Measurements from ENCODE around the gene SMURF1.
"Not testable (repeated sequence)": the region's sequence is repeated elsewhere in the genome, so short reads cannot be mapped to it uniquely, and the experiment has no call there.

Gene SMURF1

DNA sequence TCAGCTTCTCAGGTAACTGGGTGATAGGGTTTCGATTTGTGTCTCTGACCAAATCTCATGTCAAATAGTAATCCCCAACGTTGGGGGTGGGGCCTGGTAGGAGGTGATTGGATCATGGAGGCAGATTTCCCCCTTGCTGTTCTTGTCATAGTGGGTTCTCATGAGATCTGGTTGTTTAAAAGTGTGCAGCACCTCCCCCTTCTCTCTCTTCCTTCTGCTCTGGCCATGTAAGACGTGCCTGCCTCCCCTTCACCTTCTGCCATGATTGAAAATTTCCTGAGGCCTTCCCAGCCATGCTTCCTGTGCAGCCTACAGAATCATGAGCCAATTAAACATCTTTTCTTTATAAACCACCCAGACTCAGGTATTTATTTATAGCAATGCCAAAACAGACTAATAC, 21.9 kb upstream of the SMURF1 start:
- H3K36me3 Mint-ChIP-seq (ENCODE audit: low read depth): no peaks in the 10 kb centered on the region
- peaks cover 1% of the 10 kb centered on the region for H3K27me3 Mint-ChIP-seq
- intact Hi-C loops (cut with micrococcal nuclease): no loop called here
- no peak overlapping the region for H3K27ac Mint-ChIP-seq
- H3K4me1 Mint-ChIP-seq (ENCODE audit: low read depth): peaks cover 5% of the 10 kb centered on the region
- no peak overlapping the region for H3K4me3 Mint-ChIP-seq
- no peaks in the 10 kb centered on the region for H3K9me3 Mint-ChIP-seq

DNA sequence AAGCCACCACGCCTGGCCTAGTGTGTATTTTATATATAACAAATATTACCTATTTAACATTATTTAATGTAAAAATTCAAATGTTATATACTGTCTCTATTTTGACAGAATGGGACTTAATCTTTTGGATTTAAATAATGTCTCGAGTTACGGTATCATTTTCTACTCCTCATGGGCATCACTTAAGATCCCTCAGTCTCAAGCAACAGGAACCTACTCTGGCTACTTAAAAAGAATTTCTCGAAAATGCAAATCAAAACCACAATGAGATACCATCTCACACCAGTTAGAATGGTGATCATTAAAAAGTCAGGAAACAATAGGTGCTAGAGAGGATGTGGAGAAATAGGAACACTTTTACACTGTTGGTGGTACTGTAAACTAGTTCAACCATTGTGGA, 19.8 kb upstream of the SMURF1 start:
- H3K4me1 Mint-ChIP-seq (ENCODE audit: low read depth); H3K9me3 Mint-ChIP-seq; H3K27ac Mint-ChIP-seq; H3K36me3 Mint-ChIP-seq (ENCODE audit: low read depth); intact Hi-C loops (cut with micrococcal nuclease); H3K4me3 Mint-ChIP-seq; H3K27me3 Mint-ChIP-seq: not testable (repeated sequence)

DNA sequence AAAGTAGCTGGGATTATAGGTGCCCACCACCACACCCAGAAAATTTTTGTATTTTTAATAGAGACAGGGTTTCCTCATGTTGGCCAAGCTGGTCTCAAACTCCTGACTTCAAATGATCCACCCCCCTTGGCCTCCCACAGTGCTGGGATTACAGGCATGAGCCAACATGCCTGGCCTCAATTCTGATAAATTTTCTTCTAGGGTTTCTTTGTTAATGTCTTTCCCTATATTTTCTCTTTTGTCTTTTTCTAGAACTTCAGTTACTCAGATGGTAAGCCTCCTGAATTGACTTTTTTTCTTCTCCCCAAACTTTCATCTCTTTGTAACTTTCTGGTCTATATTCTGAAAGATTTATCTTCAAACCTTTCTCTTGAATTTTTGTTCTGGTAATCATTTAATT, 12.7 kb upstream of the SMURF1 start:
- H3K27me3 Mint-ChIP-seq: peaks cover 2% of the 10 kb centered on the region
- H3K4me1 Mint-ChIP-seq (ENCODE audit: low read depth): peaks cover 19% of the 10 kb centered on the region
- H3K9me3 Mint-ChIP-seq: no peaks in the 10 kb centered on the region
- no peaks in the 10 kb centered on the region for H3K36me3 Mint-ChIP-seq (ENCODE audit: low read depth)
- H3K4me3 Mint-ChIP-seq: no peak overlapping the region
- H3K27ac Mint-ChIP-seq: no peak overlapping the region
- intact Hi-C loops (cut with micrococcal nuclease): no loop called here

DNA sequence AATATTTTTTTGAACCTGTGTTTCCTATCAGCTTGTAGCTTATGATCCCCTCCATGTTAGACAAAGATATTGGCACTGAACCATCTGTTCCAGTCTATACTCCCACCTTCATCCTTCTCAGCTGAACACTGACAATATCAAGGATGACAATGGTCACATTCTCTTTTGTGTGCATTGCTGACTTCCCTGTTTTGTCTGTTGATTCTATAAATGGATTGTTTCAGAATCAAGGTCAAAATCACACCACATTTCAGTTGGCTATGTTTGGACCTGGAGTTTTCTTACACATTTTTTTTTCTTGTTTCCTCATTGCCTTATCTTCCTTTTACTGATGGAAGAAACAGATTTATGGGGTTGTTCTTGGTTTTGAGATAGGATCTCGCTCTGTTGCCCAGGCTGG, 11.3 kb upstream of the SMURF1 start:
- intact Hi-C loops (cut with micrococcal nuclease): no loop called here
- H3K36me3 Mint-ChIP-seq (ENCODE audit: low read depth): no peaks in the 10 kb centered on the region
- H3K27ac Mint-ChIP-seq: peak overlapping the region; percentile 65
- H3K4me3 Mint-ChIP-seq: no peak overlapping the region
- H3K27me3 Mint-ChIP-seq: peaks cover under 1% of the 10 kb centered on the region
- H3K4me1 Mint-ChIP-seq (ENCODE audit: low read depth): peaks cover 14% of the 10 kb centered on the region
- no peaks in the 10 kb centered on the region for H3K9me3 Mint-ChIP-seq

DNA sequence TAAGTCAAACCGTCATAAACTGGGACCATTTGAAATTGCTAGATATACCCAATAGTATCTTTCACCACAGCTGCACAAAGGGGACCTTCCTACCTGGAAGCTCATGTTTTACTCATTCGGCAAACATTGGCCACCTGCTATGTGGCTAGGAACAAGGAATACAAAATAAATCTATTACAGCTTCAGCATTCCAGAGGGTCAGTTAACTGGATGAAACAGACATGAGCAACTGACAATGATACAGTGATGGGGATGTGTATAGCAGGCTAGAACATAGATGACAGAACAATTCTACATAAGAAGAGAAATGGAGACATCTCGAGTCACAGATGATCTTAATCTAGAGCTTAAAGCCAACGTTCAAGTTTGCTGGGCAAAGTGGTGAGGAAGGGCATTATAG, 3.1 kb upstream of the SMURF1 start:
- Mint-ChIP-seq H3K4me3 (no peak overlapping the region), H3K27ac (no peak overlapping the region), H3K4me1 (ENCODE audit: low read depth) (peaks cover 18% of the 10 kb centered on the region), H3K9me3 (no peaks in the 10 kb centered on the region), H3K36me3 (ENCODE audit: low read depth) (peaks cover 5% of the 10 kb centered on the region), H3K27me3 (no peaks in the 10 kb centered on the region)
- intact Hi-C loops (cut with micrococcal nuclease): no loop called here

DNA sequence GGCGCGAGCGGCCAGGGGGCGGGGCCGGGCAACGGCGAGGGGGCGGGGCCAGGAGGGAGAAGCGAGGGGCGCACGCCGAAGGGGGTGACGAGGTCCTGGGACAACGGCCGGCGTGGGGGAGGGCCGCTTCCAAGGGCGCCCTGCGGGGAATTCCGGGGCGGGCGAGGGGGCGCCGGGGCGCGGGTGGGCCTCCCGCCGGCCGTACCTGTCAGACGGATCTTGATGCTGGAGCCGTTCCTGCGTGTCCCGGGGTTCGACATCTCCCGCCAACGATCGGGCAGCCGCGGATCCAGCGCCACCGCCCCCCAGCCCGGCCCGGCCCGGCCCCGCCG, 421 bp downstream of the SMURF1 start:
- Mint-ChIP-seq H3K9me3 (no peaks in the 10 kb centered on the region), H3K27me3 (no peaks in the 10 kb centered on the region), H3K4me3 (peak overlapping the region; percentile 76), H3K36me3 (ENCODE audit: low read depth) (peaks cover 18% of the 10 kb centered on the region), H3K27ac (peak overlapping the region; percentile 77), H3K4me1 (ENCODE audit: low read depth) (peaks cover 46% of the 10 kb centered on the region)
- intact Hi-C loops (cut with micrococcal nuclease): no loop called here

DNA sequence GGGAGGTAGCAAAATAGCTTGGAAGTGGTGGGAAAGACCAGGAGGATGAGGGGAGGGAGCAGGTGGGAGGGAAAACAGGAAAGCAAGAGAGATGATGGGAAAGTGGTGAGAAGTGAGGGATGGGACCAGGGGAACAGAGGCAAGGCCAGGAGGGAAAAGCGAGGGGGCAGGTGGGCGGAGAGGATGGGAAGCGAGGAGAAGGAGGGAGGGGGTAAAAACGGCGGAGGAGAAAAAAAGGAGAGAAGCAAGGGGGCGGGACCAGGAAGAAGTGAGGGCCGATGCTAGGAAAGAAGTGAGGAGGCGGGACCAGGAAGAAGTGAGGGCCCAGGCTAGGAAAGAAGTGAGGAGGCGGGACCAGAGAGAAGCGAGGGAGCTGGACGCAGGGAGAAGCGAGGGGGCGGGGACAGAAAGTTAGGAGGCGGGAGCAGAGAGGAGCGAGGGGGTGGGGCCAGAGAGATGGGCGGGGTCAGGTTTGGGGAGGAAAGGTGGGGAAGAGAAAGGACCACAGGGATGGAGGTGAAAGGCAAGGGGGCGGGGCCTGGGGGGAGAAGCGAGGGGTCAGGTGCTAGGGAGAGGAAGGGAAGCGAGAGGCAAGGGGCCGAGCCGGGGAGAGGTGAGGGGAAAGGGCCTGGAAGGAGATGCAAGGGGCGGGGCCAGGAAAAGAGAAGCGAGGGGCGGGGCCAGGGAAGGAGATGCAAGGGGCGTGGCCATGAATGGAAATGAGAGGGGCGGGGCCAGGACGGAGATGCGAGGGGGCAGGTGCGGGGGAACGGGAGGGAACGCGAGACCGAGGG, 984 bp downstream of the SMURF1 start:
- peak overlapping the region; percentile 77 for H3K27ac Mint-ChIP-seq
- intact Hi-C loops (cut with micrococcal nuclease): no loop called here
- H3K9me3 Mint-ChIP-seq: no peaks in the 10 kb centered on the region
- peaks cover 49% of the 10 kb centered on the region for H3K4me1 Mint-ChIP-seq (ENCODE audit: low read depth)
- H3K27me3 Mint-ChIP-seq: no peaks in the 10 kb centered on the region
- H3K4me3 Mint-ChIP-seq: peak overlapping the region; percentile 76
- peaks cover 18% of the 10 kb centered on the region for H3K36me3 Mint-ChIP-seq (ENCODE audit: low read depth)

DNA sequence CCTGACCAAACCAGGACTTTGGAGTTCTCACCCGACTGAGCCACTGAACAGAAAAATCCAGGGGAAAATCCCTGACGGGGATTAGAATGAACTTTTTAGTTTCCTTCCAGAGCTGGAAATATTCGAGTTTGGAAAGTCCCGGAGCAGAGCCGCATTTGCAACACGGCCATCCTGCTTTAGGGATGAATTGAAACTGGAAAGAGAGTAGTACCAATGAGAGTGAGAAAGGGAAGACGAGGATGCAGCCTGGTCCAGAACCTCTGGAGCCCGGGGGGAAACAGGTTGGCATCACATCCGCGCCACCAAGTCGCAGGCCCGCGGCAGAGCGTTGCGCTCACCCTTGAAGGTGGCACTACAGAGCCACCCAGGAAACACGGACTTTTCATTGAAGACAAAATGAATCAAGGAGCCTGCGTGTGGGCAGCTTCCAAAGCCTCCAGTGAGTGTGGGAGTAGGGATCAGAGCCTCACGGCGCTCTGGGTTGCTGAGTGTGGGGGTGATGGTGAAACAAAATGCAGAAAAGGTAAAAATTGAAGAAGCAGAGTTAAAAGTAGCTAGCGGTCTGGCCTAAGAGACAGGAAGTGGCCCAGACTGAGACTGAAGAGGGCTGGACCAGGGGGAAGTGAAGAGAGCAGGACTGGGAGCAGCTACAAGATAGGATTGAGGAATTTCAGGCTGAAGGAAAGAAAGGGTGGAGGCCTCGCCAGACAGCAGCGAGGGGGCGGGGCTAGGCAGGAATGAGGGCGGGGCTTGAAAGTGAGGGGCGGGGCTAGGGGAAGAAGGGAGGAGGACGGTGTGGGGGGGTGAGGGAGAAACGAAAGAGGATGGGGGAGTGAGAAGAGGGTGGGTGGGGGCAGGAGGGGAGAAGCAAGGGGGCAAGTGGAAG, 1.8 kb downstream of the SMURF1 start:
- Mint-ChIP-seq H3K4me1 (ENCODE audit: low read depth) (peaks cover 49% of the 10 kb centered on the region), H3K27ac (peak overlapping the region; percentile 77), H3K36me3 (ENCODE audit: low read depth) (peaks cover 18% of the 10 kb centered on the region), H3K4me3 (peak overlapping the region; percentile 76), H3K9me3 (no peaks in the 10 kb centered on the region), H3K27me3 (no peaks in the 10 kb centered on the region)
- intact Hi-C loops (cut with micrococcal nuclease): no loop called here

DNA sequence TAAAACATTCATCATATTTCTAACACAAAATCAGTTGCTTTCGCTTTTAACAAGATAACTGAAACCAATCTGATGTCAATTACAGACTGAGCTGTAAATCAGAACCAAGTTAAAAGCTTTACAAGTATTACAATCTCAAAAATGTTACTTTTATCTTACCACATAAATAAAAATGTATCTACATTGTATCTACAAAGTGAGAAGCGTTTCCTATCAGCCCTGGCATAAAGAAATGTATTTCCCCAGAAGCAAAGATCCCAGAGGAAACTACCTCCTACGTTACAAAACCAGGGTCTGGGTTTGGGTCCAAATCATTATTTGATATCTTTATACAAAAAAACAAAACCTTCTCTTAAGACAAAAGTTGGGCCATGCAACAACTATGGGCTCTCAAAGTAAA, 2.6 kb downstream of the SMURF1 start:
- peaks cover 49% of the 10 kb centered on the region for H3K4me1 Mint-ChIP-seq (ENCODE audit: low read depth)
- H3K27ac Mint-ChIP-seq: peak overlapping the region; percentile 77
- no peaks in the 10 kb centered on the region for H3K9me3 Mint-ChIP-seq
- intact Hi-C loops (cut with micrococcal nuclease): no loop called here
- H3K4me3 Mint-ChIP-seq: no peak overlapping the region
- no peaks in the 10 kb centered on the region for H3K27me3 Mint-ChIP-seq
- H3K36me3 Mint-ChIP-seq (ENCODE audit: low read depth): peaks cover 18% of the 10 kb centered on the region

DNA sequence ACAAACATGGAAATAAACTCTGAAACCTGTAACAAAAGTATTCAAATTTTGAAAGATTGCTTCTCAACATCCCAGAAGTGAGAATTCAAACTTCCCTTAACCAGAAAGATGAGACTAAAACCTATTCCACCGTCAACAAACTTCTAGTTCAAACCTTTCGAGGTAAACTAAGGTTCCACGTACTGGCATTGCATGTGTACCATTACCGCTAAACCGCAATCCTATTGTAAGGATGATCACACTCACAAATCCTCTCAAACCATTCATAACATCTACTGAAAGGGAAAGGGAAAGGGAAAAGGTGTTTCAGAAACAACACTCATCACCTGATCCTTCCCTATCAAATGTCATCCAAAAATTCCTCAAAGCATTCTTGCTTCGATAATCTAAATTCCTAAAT, 3.1 kb downstream of the SMURF1 start:
- H3K27ac Mint-ChIP-seq: no peak overlapping the region
- H3K4me3 Mint-ChIP-seq: no peak overlapping the region
- H3K27me3 Mint-ChIP-seq: no peaks in the 10 kb centered on the region
- H3K9me3 Mint-ChIP-seq: no peaks in the 10 kb centered on the region
- H3K36me3 Mint-ChIP-seq (ENCODE audit: low read depth): peaks cover 18% of the 10 kb centered on the region
- intact Hi-C loops (cut with micrococcal nuclease): no loop called here
- peaks cover 49% of the 10 kb centered on the region for H3K4me1 Mint-ChIP-seq (ENCODE audit: low read depth)

DNA sequence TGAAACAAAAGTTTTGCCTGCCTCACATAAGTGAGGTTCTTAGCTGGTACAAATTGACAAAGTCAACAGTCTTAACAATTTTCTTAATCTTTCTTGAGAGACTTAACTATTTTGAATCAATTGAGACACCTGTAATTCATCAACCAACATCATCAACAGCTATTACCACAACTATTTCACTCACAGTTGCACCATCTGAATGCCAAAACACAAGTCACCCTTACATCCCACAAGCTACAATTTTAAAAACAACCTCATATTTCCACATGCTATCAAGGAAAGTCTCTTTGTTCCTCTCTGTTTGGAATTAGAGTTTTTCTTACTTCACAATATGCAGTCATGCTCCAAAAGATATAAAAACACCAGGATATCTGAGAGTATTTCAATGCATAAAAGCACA, 4.9 kb downstream of the SMURF1 start:
- Mint-ChIP-seq H3K4me3 (no peak overlapping the region), H3K27me3 (no peaks in the 10 kb centered on the region), H3K36me3 (ENCODE audit: low read depth) (peaks cover 18% of the 10 kb centered on the region), H3K27ac (no peak overlapping the region), H3K4me1 (ENCODE audit: low read depth) (peaks cover 44% of the 10 kb centered on the region), H3K9me3 (no peaks in the 10 kb centered on the region)
- intact Hi-C loops (cut with micrococcal nuclease): loop anchor here (5.0 to 10.0 kb wide), 2 partner anchors 54 to 188 kb away; partner anchors contain the start of gene ARPC1A

DNA sequence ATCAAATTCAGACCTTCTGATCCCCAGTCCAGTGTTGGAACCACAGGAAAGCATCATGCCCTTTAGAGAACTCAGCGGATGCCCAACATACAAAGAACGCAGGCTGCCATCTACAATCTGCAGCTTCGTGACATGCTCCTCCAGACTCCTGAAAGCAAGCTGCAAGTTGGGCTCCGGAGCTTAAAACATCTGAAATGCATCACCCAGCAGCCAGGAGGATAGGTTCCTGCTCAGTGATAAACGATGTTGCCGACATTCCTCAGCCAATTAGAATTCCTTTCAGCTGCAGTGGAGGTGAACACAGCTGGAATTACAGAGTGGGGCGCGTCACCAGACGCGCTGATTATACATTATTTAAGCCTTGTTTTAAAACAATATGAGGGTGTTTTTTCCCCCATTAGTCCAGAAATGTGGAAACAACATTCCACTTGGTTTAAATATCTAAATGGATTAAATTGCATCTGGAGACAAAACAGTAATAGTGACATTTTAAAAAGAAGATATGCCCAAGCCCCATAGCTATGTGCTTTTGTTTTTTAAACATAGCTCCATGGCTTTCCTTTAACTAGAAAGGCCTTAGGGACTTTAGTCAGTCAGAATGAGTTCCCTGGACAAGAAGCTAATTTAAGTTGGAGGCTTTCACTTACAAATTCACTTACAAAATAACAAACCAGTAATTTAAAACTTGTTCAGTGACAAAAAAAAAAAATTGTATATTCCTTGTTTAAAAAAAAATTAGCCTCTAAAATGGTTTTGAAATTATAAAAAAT, 6.3 kb downstream of the SMURF1 start:
- intact Hi-C loops (cut with micrococcal nuclease): loop anchor here (5.0 to 10.0 kb wide), 2 partner anchors 53 to 190 kb away; partner anchors contain the start of gene ARPC1A
- H3K4me3 Mint-ChIP-seq: no peak overlapping the region
- no peaks in the 10 kb centered on the region for H3K9me3 Mint-ChIP-seq
- H3K27me3 Mint-ChIP-seq: no peaks in the 10 kb centered on the region
- peaks cover 52% of the 10 kb centered on the region for H3K4me1 Mint-ChIP-seq (ENCODE audit: low read depth)
- H3K27ac Mint-ChIP-seq: no peak overlapping the region
- H3K36me3 Mint-ChIP-seq (ENCODE audit: low read depth): peaks cover 18% of the 10 kb centered on the region

DNA sequence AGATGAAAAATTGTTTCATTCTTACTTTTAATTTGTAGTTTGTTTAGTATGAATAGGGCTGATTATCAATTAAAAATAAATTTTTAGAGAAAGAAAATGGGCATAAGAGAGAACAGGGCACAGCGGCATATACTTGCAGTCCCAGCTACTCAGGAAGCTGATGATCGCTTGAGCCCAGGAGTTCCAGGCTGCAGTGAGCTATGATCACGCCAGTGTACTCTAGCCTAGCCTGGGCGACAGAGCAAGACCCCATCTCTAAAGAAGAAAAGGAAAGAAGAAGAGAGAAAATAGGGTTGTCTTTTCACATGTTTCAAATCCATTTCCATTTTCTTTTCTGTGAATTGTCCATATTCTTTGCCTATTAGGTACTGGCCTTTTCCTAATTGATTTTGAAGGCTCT, 8.0 kb downstream of the SMURF1 start:
- Mint-ChIP-seq H3K27ac (no peak overlapping the region), H3K4me3 (no peak overlapping the region), H3K9me3 (no peaks in the 10 kb centered on the region), H3K27me3 (no peaks in the 10 kb centered on the region), H3K4me1 (ENCODE audit: low read depth) (peaks cover 54% of the 10 kb centered on the region), H3K36me3 (ENCODE audit: low read depth) (peaks cover 6% of the 10 kb centered on the region)
- intact Hi-C loops (cut with micrococcal nuclease): loop anchor here (5.0 to 10.0 kb wide), 2 partner anchors 51 to 191 kb away; partner anchors contain the start of gene ARPC1A

Data from dendritic cell treated with granulocyte-macrophage colony-stimulating factor and Interleukin-4, amounts not matched to agents 40 ng/mL and 50 ng/mL, for 4 days (primary cell).